Left colon (tissue), 2 donors: Measurements from ENCODE around the gene FABP3. TPM values are rescaled to one million over a fixed set of nuclear protein-coding genes. Genes with fewer than 3 reads are reported as not detected.
A peak's percentile ranks its signal among the peaks of the same experiment; 100 is the strongest.

ENCODE experiments used
- ATAC-seq: fragments of 200-7000 bp; cut with Tn5 transposase; one replicate; pipeline ENCODE4 v1.9.1; 2020; ENCODE audit warnings: mild to moderate bottlenecking, moderate library complexity
- DNase-seq, 2 donors: peaks; one replicate each; pipeline ENCODE4 v3.0.0-alpha.2; 2020
- intact Hi-C, 2 donors: fragments of 100-400 bp; cut with DNase I in 1 of 2; cut with micrococcal nuclease in 1 of 2; formaldehyde crosslinking; loops; one replicate each; pipeline versions ENCODE4 v1.11.2 to v1.14.0; 2022; cut with DNase I, micrococcal nuclease
- total RNA-seq, 2 donors: library from RNA; stranded (reverse); fragmentation: NEBNext Ultra II Directional; extraction: Animal tissue kit (Norgen Biotek cat#: 25700); gene quantifications; one replicate each; pipeline ENCODE4 v1.2.1, GENCODE V29; 2021
- donor health status: DM: no; HTN: no; CAD: no.
- donor health status: DM: yes; HTN: yes; CAD: no.

FABP3 gene
- total RNA-seq, 2 donors from 2014 or later: 1.9 to 4.8 TPM

DNA sequence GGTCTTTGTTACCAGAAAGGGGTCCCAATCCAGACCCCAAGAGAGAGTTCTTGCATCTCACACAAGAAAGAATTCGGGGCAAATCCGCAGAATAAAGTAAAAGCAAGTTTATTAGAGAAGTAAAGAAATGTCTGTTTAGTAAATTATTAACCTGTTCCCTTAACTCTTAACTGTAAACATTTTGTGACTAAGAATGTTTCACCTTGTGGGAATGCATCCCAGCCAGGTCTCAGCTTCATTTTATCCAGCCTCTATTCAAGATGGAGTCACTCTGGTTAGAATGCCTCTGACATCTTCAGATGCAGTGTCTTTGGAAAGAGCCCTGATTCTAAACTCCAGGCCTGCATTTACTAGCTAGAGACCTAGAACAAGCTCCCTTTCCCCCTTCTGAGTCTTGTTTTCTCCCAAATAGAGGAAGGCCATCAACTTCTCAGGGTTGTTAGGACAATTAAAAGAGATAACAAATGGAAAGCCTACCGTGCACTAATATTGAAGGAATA is 4.5 kb upstream of the FABP3 start:
- no peak for DNase-seq
- intact Hi-C loops: no loop called here
- ATAC-seq: no peak

DNA sequence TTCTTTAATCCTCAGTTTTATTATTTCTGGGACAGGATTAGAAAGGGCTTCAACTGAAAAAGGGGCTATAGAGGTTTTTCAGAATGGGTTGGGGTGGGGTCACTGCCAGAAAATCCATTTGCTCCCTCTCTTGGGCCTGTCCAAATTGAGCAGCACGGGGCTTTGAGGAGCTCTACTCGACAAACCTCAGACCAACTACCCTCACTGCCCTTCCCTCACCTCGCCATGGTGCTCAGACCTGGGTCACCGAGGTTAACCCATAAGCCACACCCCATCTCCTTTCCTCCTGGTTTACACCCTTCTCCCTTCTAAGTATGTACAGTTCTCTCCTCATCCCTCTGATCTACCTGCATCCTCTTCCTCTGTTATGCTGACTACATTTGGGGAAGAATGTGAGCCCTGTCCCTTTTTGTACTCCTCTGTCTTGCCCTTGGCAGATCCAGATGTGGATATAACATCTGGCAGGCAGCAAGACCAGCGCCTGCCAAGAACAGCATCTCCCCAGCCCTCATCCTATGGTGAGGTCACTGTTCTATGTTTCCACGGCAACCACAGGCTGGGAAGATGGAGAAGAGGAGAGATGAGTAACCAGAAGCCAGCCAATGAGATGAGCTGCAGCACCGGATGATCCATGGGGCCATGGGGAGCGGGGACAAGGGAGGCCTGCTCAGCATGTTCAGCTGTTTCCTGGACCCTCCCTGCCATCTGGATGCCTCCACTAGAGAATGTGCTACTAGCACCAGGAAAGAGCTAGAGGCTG is 3.7 kb upstream of the FABP3 start:
- DNase-seq: no peak
- no peak for ATAC-seq
- intact Hi-C loops: no loop called here

DNA sequence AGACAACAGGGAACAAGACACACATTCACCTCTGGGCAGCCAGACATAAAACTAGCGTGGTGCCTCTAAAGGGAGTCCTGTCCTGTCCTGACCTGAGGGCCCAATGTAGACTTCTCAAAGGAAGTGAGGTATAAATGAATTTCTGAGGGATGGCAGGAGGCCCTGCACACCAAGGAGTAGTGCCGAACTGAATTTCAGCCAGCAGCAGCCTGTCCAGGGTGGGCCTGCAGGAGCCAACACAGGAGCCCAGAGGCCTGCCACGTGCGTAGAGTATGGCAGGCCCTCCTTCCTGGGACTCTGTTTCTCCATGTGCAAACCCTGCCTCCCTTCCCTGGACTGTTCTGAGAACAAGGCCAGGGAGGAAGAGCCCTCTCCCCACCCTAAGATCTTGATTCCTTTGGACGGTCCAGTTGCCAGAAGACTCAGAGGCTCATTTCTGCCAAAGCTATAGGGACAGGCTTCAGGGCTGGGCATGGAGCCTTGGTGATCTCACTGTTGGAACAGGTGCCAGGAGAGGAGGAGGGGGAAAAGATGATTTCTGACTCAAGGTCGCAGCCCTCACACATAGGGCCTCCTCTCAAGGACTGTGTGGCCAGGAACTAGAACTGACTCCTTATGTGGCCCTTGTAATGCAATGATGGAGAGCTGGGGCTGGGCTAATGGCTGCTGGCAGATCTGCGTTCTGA is 1.8 kb upstream of the FABP3 start:
- DNase-seq (peak in 1 of 2 donors; percentile 26), ATAC-seq (peak; percentile 2)
- intact Hi-C loops: no loop called here

DNA sequence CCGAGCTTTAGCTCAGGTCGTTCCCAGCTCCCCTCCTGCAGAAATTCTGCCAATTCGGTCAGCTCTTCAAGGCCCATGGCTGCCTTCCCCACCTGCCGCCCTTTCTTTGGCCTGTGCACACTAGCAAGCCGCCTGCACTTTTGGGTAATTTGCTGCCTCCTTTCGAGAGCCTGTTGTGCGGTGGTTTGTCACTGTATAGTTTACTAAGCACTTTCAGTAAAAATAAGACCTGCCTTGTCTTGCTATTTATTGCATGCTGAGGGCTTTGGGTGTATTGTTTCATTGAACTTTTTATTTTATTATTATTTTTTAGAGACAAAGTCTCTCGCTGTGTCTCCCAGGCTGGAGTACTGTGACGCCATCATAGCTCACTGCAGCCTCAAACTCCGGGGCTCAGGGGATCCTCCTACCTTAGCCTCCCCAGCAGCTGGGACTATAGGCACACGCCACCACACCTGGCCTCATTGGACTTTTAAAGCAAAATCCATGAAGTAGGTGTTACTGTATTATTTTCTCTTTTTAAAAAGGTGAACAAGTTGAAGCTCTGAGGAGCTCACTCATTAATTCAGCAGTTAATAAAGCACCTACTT is 1.1 kb upstream of the FABP3 start:
- DNase-seq (no peak), ATAC-seq (no peak)

DNA sequence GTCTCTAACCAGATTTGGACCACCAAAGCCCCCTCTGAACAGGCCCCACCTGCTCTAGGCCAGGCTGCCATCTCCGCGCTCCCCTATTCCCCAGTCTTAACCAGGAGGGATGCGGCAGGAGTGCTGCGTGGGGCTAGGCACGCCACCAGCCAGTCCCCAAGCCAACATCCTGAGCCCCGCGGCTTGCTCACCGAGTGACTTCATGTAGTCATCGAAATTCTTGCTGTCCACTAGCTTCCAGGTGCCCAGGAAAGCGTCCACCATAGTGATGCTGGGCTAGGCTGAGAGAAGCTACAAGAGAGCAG is 173 bp downstream of the FABP3 start:
- intact Hi-C loops: no loop called here
- DNase-seq: no peak
- no peak for ATAC-seq

More for the DNA sequence above, 1.1 kb upstream of the FABP3 start:
- intact Hi-C loops: no loop called here

DNA sequence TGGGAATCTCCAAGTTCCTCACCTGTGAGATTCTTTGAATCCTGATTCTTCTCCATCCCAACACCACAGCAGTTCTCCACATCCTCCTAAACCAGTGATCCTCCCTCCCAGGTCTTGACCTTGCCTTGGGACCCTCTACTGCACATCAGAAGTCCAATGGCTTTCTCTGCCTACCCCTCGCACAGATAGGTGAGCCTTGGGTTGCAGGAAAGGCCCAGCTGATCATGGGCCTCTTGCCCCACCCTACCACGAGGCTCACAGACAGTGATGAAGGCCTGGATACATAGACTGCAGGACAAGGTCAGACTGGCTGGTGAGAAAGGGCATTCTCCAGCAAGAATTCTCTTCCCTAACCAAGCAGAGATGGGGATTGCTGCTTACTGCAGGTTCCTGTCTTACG is 825 bp downstream of the FABP3 start:
- ATAC-seq (no peak), DNase-seq (no peak)
- intact Hi-C loops: no loop called here

DNA sequence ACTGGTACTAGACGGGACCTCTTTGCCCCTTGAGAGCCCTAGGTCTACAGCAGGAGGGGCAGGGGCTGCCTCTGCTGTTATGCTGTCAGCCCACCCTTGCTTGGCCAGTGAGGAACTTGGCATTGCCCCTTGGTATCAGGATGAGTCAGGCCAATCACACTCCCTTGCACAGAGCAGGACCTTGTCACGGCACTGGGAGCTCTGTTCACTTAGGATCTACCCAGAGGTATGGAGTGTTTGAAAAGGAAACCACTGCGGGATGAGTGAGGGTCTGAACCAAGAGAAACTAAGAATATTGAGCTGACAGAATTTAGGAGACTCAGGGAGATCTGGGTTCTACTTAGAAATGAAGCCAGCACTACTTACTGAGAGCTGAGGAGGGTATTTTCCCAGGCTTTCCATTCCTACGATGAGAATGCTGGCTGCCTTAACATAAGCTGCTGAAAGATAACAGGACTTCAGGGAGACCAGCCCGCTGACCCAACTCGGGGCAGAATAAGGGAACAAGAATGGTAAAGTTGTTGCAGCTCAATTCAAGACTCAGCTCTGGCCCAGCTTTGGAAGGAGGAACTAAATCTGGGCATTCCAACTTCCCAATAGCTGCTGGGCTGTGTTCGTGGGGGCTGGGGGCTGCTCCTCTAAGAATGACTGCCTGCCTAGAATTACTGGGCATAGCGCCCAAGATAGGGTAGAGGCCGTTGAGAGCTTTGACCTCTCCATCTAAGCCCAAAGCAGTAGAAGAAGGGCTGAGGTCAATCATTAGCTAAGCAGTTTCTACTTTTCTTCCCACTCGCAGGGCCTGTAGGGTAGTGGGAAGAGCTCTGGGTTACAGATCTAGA is 1.5 kb downstream of the FABP3 start:
- DNase-seq: peak in 1 of 2 donors; percentile 60
- peak; percentile 47 for ATAC-seq
- intact Hi-C loops: no loop called here

DNA sequence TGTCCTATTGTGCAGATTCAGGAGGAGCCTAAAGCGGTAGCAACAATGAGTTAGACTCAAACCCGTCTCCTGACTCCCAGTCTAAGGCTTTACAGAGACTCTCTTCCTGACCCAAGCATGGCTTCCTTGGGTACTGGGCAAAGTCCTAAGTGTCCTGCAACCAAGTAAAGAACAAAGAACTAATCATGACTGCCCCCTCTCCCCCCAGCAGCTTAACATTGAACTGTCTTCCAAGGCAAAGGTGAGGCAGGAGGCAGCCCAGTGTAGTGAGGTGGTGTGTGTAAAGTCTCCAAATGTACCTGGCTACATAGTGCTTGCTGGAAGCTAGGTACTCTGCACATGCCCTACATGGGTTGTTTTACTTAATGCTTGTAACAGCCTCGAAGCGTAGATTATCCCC is 2.3 kb downstream of the FABP3 start:
- ATAC-seq (no peak), DNase-seq (no peak)
- intact Hi-C loops: no loop called here

DNA sequence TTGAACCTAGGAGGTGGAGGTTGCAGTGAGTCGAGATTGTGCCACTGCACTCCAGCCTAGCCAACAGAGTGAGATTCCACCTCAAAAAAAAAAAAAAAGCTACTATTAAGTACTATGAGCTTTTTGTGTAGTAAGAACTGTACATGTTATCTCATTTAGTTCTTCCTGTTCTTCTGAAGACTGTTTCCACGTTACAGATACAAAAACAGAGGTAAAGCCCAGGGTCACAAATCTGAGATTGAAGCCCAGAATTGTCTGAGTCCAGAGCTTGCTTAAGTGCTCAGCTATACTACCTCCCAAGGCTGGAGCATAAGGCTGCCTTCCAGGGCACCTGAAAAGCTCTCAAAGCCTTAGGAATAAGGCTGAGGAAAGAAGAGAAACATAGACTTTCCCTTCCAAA is 2.9 kb downstream of the FABP3 start:
- intact Hi-C loops: no loop called here
- ATAC-seq (no peak), DNase-seq (no peak)

DNA sequence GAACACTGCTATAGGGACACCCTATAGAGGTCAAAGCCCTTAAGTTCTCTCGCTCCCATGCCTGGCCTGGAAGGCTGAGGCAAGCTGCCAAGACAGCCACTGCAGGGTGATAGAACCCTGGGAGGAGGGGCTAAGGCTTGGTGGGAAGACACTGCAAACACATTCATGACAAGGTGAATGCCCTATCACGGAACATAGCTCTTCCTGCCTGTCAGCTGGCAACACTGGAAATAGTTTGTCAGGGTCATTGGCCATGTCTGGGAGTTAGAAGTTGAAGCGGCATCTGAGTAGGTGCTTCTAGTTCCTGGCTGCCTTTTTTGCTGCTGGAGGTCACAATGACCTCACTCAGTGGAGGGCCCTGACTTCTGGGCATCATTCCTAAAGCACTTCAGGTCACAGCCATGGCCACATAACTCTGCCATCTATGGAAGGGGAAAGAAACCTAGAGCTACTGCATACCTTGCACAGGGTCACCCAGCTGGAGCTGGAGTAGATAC is 4.2 kb downstream of the FABP3 start:
- intact Hi-C loops: no loop called here
- DNase-seq (peak in 1 of 2 donors; percentile 48), ATAC-seq (peak; percentile 43)

DNA sequence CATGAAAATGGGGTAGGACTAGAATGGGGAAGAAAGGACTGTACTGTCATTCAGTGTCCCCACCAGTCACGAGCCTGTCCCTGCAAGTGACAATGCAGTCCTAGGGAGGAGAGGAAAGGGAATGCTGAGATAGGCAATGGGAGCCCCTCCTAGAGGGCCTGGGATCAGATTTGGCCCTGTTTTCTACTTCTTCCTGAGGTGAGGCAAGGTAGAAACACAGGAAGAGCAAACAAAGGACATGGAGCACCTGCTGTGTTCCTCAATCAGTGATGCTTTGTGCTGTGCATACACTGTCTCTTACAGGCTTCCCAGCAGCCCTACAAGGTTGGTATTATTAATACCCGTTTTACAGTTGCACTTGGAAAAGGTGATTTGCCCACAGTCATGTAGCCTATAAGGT is 6.1 kb downstream of the FABP3 start:
- intact Hi-C loops: no loop called here
- ATAC-seq (no peak), DNase-seq (no peak)

DNA sequence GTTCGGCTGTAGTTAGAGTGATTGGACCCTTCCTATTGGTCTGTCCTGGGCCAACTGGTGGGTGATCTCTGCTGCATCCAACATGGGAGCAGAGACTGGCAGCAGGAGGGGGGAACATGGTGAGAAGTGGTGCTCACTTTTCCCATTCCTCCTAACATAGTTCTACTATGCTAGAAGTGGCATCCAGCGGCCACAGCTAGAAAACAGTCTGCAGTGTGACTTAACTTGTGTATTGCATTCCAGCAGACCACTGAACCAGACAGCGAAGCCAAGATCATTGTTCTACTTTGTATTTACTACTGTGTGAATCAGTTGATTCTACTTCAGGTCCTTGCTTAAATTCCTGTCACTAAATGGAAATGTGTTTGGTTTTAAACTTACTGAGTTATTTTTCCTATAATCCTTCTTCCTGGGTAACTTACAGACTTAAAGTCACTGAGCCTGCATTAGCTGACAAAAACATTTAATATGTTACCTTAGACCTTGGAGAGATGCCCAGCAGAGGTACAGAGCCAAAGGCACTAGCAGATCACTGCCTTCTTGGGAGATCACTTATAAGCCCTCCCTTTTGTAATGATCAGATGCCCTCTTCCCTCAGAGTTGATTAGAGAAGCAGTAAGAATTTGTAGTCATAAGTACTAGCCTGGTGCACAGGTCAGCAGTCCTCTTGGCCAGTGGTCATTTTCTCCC is 8.2 kb downstream of the FABP3 start:
- ATAC-seq (no peak), DNase-seq (no peak)
- intact Hi-C loops: no loop called here

DNA sequence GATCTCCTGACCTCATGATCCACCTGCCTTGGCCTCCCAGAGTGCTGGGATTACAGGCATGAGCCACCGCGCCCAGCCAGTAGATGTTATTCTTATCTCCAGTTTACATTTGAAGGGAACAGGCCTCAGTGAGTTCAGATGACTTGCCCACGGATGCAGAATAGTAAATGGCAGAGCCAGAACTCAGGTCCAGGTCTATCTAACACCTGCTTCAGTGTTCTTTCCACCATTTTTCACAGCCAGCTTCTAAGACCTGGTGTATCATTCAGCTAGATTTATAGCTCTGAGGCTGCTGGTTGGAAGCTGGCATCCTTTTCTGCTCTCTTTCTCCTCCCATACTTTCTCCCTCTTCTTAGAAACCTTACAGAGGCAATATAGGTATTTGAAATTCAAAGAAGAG is 10.8 kb downstream of the FABP3 start:
- DNase-seq: no peak
- ATAC-seq: no peak
- intact Hi-C loops: no loop called here

DNA sequence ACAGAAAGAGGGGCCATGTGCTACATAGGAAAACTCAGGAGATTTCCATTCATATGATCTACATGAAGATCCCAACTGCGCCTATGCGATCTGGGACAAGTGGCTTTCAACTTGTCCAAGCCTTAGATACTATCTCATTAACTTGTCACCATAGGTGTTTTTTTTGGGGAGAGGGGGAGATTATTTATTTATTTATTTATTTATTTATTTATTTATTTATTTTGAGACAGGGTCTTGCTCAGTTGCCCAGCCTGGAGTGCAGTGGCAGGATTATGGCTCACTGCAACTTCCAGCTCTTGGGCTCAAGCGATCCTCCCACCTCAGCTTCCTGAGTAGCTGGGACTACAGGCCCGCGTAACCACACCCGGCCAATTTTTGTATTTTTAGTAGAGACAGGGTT is 11.3 kb downstream of the FABP3 start:
- intact Hi-C loops: no loop called here
- no peak for DNase-seq
- ATAC-seq: no peak

DNA sequence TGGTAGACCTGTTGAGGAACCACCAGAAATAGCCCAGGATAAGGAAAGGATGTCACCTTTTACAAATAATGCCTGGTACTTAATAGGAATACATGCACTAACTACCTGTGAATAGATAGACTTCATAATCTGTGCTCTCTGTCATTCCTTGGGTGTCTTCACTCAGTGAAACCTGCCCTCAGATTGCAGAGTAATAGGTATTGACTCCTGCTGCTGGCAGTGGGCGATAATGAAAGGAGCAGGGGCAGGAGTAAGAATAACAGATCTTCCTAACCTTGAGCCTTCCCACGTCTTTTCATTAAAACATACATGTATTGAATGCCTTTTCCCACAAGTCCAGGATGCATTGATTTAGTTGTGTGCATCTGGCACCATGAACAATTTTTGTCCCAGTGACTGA is 16.4 kb downstream of the FABP3 start:
- DNase-seq (no peak), ATAC-seq (no peak)
- intact Hi-C loops: no loop called here

DNA sequence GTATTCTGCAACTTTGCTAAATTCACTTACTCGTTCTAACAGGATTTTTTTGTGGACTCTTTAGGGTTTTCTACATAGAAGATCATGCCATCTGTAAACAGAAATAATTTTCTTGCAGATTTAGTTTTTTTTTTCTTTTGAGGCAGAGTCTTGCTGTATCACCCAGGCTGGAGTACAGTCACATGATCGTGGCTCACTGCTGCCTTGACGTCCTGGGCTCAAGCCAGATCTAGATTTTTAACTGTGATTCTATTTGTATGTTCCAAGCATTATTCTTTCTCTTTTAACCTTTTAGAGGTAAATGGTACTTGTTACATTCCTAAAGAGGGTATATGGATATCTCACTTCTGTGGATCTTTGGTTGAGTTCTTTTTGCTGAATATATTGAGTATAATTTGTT is 18.6 kb downstream of the FABP3 start:
- no peak for ATAC-seq
- DNase-seq: no peak
- intact Hi-C loops: no loop called here

DNA sequence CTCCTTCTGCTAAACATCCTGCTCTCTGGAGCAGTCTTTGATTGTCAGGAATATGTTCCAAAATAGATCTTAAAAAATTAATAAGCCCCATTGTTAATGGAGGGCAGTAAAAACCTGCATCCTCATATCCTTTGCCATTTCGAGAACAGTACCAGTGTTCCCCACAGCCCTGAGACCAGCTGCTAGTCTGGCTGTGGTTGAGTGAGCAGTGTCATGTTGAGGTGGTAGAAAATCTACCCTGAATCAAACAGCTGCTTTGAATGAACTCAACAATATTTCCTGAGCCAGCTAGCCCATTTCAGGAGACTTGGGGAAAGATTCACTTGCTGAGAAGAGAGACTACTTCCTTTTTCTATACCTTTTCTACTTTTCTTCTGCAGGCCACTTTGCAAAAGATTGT is 24.4 kb downstream of the FABP3 start:
- no peak for ATAC-seq
- no peak for DNase-seq
- intact Hi-C loops: no loop called here

DNA sequence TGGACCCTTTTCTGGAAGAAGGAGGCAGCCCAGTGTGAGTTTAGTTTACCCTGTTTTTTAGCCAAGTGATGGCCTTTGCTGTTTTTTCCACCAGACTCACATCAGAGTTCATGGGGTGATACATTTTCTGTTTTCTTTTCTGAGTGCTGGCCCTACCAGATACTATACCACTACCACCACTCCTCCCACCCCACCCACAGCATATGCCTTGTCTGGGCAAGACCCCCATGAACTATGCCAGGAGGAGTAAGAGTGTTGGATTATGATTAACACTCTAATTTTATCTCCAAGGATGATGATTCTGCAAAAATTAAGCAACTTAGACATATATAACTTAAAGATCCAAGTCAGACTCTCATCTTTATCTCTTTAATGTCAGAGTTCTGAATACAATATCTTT is 26.1 kb downstream of the FABP3 start:
- DNase-seq: no peak
- ATAC-seq: no peak
- intact Hi-C loops: no loop called here

DNA sequence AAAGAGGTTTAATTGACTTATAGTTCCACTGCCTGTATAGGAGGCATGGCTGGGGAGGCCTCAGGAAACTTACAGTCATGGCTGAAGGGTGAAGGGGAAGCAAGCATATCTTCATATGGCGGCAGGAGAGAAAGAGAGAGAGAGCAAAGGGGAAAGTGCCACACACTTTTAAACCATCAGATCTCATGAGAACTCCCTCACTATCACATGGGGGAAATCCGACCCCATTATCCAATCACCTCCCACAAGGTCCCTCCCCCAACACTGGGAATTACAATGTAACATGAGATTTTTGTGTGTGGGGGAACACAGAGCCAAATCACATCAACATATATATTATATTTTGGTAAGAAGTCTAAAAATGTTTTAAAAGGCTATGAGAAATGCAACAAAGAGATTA is 27.2 kb downstream of the FABP3 start:
- no peak for DNase-seq
- intact Hi-C loops: no loop called here

More for the DNA sequence above, 27.2 kb downstream of the FABP3 start:
- ATAC-seq: no peak
